Brain pericyte (primary cell): Measurements from ENCODE around the gene NOTCH2.

Experiments
- DNase-seq: peaks from one replicate; pipeline ENCODE4 v3.0.0-alpha.2; 2012; ENCODE audit warnings: low read depth, low spot score

The NOTCH2 gene

DNA sequence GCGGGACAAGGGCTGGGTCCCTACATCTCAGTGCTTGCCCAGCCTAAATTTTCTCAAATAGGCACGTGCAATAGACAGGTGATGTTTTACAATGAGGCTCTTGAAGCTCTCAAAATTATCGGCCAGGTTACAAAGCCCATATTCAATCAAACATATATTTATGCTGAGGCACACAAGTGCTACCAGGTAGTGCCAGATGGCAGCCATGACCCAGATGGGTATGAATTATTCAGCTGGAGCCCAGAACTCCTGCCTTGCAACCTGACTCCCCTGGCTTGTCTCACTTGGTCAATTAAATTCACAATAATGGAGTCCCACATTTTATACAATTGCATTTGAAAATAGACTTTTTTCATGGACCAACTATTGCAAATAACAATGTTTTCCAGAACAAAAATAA lies 160.8 kb downstream of the NOTCH2 start:
- no peak for DNase-seq

DNA sequence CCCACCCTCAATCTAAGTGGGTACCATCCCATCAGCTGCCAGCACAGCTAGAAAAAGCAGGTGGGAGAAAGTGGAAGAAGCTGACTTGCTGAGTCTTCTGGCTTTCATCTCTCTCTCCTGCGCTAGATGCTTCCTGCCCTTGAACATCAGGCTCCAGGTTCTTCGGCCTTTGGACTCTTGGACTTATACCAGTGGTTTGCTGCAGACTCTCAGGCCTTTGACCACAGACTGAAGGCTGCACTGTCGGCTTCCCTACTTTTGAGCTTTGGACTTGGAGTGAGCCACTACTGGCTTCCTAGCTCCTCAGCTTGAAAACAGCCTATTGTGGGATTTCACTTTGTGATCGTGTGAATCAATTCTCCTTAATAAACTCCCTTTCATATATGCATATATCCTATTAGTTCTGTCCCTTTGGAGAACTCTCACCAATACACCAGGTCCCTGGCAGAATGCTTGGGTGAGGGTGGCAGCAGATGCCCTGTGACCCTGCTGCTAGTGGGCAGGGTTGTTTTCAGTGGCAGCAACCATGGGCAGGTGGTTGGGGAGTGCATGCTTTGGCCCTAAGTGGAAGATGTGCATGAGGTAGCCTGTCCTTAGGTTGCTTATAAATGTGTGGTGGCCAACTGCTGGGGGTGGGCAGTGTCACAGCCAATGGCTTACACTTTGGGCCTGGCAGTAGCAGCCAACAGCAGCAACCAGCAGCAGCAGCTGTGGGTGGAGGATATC lies 162.4 kb downstream of the NOTCH2 start:
- DNase-seq, result no peak

DNA sequence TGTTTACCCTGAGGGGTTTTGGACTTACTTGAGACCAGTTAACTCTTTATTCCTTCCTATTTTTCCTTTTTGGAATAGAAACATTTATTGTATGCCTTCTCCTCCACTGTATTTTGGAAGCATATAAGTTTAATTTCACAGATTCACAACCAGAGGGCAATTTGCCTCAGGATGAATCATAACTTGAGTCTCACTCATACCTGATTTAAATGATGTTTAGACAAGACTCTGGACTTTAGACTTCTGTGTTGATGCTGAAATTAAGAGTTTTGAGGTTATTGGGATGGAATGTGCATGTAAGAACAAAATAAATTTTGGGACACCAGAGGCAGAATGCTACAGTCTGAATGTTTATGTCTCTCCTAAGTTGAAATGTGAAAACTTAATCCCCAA lies 166.0 kb downstream of the NOTCH2 start:
- DNase-seq, result no peak

DNA sequence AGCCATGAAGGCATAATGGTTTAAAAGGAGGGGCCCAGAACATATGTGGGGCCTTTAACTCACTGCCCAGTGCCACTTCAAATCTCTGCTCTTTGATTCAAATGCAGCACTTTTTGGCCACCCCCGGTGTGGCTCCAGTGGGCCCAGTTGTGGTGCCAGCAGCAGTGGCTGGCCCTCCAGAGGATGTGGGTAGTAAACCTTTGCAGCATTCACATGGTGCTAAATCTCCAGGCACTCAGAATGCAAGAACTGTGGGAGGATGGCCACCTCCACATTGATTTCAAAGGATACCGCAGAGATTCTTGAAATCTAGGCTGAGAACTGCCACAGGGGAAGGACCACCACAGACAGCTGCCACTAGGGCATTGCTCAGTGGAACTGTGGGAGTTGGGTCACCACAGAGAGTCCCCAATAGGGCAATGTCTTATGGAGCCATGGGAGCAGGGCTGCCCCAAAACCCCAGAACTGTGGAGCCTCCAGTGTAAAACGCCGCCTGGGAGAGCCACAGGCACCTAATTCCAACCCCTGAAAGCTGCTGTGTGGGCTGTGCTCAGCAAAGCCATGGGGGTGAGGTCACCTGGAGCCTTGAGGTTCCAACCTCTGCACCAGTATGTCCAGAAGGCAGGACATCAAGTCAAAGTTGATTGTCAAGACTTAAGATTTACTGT lies 166.6 kb downstream of the NOTCH2 start:
- DNase-seq, result no peak

DNA sequence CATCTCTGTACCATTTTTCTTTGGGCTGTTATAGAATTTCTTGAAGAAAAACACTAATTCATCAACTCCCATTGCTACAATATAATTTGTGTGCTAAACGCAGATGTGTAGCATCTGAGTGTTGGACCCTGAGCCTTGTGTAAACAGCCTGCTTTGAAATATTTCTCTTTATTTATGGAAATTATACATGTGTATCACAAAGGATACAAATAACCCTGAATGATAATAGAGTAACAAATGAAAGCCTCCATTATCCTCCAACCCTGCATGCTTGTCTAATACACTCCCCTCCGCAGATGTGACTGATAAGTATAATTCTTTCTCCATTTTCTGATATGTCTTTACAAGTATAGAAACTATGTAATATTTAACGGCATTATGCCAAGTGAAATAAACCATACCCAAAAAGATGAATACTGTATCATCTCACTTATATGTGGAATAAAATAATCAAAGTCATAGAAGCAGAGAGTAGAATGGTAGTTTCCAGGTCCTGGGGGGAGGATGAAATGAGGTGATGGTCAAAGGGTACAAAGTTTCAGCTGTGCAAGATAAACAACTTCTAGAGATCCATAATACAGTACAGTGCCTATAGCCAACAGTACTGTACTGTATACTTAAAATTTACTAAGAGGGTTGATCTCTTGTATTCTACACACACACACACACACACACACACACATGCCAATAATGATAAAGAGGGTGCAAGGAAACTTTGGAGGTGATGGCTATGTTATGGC lies 170.3 kb downstream of the NOTCH2 start:
- no peak for DNase-seq

DNA sequence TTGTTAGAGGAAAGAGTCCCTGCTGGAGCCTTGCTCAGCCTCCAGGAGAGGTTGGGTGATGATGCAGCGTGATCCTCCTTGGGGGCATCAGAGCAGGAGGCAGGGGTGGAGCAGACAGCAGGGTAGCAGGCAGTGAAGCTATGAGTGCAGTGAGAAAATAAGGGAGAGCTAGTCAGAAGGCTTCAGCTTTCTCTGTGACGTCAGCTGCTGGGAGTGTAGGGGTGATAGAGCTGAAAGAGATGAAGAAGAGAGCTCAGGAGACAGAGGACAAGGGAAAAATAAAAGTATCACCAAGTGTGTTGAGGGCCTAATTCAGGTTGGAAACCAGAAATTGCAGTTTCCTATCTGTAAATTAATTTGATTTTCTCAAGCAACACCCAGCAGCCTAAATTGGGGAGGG lies 170.9 kb downstream of the NOTCH2 start:
- DNase-seq, result no peak

DNA sequence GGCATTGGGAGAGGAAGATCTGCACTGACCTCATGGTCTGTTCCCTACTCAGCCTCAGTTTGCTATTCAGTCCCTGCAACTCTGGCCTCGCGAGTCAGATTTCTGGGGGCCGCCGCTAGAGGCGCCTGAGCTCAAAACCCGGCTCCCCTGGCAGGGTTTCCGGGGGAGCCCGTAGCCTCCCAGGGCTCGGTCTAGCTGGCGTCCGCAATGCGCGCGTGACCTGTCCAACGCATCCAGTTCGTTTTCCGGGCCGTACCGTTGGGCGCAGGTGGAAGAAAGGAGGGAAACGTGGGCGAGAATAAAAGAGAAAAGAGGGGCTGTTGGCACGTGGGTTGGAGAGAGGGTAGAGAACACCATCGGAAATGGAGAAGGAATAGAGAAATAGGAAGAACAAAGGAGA lies 173.2 kb downstream of the NOTCH2 start, which contains the start of gene ADAM30:
Gene ADAM30, minus strand, starts transcription at position 213 of the 400 bp plus-strand sequence. Its CDS starts 179 bp downstream, at position 34.
- DNase-seq, result no peak

DNA sequence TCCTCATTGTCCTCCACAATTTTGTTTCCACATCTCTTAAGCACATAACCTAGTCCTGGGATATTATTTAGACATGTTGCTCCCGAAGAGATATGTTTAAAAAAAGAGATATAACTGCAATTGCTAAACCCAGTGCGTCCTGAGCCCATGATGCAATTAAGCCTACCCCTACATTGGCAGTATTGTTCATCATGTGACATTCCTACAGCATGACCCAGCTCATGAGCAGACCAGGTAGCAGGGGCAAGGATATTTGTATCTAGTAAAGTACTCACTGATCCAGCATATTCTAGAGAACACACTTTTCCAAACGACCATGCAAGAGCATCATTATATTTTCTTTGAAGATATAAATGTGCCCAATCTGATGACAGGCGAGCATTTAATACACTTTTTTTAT lies 174.4 kb downstream of the NOTCH2 start:
- no peak for DNase-seq

DNA sequence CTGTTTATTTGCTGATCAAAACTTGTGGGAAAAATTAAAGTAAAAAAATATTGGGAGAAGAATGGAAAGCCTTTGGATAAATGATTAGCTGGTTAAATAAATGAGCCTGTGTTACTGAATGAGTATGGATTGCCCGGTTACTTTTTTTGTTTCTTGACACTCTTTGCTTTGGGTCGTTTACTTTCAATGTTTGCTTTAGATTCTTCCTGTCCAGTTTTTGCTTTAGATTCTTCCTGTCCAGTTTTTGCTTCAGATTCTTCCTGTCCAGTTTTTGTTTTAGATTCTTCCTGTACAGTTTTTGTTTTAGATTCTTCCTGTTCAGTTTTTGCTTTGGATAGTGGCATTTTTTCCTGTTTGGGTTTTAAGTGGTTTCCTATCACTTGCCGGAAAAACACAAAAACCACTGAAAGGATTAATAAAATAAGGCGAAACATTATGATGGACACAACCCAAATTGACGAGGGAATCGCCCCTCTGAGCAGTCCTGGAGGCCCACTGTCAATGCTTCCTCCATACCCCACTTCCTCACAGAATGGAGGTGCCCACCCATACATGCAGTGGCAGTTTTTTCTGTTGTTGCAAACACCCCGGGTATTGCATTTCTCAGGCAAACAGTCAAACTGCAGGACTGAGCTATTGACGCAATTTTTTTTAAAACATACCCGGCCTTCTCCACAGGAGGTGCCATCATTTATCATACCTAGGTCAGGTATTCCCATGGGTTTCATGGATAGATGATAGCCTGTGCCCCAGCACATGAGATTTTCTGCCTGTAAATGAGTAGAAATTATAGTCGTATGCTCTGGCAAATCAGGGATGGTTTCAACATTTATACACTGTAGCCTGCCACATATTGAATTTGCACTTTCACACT lies 175.4 kb downstream of the NOTCH2 start:
- DNase-seq, result no peak

DNA sequence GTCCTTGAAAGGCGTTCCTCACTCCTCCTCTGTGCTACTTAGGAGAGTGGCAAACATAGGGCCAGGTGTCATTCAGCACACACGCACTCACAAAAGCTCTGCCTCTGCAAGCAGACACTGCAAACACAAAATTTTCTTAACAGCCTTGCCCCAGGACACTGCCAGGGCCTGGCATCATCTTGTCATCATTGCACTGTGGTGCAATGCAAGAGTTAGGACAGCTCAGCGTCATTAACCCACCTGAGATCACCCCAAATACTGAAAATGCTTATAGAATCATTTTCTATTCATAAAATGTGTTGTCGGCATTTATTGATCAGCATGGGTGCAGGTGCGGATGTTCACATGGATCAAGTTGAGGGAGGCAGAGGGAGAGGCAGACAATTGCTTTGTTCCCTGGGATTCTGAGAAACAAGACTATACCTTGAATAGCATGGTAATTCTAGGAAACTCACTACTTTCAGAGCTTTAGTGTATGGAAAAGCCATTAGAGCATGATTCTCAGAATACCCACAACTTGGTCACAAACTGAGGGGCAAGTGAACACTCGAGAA lies 176.1 kb downstream of the NOTCH2 start:
- DNase-seq, result no peak

DNA sequence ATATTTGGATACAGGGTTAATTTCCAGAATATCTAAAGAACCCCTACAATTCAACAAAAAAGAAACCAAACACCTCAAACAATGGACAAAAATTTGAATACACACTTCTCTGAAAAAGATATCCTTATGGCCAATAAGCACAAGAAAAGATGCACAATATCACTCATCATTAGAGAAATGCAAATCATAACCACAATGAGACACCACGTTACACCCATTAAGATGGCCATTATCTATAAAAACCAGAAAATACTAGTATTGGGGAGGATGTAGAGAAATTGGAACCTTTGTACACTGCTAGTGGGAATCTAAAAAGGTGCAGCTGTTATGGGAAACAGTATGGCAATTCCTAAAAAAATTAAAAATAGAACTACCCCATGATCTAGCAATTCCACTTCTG lies 178.1 kb downstream of the NOTCH2 start:
- no peak for DNase-seq

DNA sequence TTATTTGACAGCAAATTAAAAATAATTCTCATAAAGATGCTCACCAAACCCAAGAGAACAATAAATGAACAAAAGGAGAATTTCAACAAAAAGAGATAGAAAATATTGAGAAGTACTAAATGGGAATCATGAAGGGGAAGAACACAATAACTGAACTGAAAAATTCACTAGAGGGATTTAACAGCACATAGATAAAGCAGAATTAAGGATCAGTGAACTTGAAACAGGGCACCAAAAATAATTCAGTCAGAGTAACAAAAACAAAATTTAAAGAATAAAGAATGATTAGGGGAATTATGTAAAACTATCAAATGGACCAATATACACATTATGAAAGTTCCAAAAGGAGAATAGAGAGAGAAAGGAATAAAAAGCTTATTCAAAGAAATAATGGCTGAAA lies 181.0 kb downstream of the NOTCH2 start:
- no peak for DNase-seq

DNA sequence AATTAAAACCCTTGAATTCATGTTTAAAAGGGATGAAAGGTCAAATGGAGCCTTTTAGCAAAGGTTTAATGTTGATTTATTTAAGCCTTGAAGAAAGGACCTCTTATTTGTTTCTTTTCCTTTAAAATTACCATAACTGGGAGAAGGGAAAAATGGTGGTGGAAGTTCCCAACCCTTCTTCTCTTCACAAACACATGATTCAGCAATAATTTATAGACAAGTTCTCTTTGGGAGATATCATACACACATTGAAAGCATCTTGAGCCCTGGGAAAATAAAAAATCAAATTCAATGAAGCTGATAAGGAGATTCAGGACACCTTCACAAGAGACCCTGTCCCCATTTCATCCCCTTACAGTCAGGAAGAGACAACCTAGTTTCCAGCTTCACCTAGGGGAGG lies 182.0 kb downstream of the NOTCH2 start:
- DNase-seq, result no peak

DNA sequence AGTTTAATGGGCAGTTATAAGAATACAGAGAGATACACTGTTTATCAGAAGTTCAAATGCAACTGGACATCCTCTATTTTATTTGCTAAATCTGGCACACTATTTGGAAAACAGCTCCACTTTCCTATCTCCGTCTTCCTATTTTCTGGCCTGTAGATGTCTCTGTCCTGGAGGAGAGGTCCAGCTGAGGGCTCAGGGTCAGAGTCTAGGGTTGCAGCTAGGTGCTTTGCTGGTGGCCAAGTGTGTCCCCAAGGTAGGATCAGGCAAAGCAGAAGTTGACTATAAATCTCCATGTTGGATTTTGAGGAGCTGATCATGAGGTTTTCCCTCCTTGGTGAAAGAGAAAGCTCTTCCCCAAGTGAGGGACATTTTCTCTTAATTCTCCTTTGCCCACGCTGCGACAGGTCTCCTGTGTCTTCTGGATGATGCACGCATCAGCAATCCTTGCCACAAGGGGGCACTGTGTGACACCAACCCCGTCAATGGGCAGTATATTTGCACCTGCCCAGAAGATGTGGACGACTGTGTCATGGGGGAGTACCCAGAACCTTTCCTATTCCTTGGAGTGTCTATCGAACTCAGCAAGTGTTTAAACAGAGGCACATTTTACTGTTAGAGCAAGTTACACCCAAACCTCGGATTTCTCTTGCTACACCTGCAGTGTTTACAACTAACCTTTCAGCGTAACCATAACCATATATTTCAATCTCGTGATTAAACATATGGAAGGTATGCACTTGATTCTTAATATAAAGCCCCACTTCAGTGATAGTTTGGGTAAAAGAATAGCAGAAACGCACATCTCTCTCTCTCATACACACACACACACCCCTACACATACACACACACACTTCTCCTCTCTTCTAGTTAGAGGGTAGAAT lies 183.3 kb downstream of the NOTCH2 start:
- no peak for DNase-seq

DNA sequence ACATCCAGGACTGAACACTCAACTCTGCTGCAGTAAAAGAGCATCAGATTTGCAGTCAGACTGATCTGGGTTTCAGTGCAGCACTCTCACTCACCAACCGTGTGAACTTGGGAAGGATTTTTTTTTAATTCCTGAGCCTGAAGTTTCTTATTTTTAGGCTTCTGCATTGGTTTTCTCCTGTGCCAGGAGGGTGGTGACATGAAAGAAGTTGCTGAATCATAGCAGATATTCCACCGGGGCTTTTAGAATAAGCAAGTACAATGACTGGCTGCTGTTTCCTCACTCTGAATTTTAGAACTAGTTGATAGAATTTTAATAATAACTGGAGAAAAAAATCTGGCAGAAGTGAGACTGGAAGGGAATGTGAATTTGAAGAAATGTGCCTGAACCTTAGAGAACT lies 184.8 kb downstream of the NOTCH2 start:
- no peak for DNase-seq

DNA sequence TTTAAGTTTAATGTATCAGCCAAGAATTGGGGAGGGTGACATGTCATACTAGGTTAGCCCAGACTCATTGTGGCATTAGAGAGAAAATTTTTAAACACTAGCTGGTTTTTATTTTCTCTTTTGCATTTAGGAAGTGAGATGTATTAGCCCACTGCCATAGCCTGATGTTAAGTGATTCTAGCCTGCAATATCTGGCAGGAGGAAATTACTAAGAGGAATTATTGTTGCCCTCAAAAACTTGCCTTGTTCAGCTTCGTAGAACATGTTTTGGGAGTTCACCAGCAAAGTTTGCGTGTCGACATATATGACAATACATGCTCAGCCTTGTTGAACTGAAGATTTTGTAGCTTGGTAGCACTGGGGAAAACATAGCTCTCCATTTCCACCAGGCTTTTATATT lies 185.6 kb downstream of the NOTCH2 start:
- DNase-seq, result no peak

DNA sequence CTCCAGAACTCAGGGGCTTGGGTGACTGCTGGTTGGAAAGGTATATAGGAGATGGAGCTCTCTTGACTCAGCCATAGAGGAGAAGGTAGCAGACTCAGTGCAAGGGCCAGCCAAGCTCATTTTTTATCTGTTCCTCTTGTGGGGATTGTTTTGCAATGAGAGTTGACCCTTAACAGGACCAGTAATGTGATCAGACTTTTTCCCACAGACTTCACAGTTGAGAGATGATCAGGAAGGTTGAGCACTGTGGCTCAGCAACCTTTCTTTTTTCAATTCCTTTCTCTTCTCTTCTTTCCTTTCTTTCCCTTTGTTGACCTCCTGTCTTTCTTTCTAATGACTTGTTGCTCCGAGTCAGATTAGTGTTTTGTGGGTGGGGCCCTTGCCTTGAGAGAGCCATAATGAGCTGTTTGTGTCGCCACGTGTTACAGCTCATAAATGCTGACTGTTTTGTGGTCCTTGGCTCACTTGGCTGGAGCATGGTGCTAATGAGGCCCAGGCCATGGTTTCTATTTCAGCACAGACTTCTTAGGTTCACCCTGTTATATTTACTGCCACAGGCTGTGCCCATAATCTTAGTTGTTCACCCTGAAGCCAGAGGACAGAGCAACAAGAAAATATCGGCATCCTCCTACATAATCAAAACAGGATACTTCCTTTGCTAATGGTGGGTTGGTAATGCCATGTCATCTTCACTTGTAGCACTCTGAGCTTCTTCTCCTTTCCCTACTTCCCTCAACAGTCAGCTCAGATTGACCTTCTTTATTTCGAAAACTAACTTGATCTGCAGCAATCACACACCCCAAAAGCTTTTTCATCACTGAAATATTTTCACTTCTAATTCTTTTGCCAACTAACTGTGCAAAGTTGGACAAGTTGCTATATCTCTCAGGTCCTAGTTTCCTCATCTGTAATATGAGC lies 187.1 kb downstream of the NOTCH2 start:
- no peak for DNase-seq

DNA sequence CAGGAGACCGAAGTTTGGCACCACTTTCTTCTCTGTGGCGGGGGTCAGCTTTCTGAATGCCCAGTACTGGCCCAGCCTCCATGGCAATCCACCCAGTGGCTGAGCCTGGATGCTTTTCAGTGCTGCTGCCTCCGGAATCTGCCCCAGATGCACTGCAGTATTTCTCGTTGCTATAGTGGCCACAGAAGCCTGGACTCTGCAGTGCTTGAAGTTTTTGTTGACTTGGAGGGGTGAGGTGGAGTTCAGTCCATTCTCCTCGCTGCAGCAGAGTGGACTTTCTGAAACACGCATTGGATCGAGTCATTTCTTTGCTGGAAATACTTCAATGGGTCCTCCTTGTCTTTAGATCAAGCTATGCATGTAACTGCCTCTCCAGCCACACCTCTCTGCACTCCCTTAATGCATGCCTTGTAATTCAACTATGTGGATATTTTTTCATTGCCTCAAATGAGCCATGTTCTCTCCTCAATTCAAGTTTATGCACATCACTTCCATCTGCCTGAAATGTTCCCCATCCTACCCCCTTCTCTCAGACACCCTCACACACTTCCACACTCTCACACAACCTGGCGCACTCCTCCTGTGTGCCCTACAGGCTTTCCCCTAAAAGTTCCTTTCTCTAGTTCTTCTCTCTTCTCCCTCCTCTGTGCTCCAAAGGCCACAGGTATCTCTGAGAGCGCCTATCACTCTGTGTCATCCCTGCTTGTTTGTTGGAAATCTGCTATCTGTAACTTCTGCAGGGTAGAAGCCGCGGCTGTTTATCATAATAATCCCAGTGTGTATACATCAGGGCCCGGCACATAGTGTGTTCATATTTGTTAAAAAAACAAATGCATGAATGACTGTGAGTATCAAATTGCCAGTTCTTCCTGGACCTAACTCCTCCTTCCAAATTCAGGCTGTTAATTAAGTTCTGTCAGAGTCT lies 189.7 kb downstream of the NOTCH2 start:
- DNase-seq, result no peak
